Skin of body (tissue), 2 donors: ENCODE results near the gene DSG1. TPM values are rescaled to one million over a fixed set of nuclear protein-coding genes. Genes with fewer than 3 reads are reported as not detected.
"Not testable (repeated sequence)": the region's sequence is repeated elsewhere in the genome, so short reads cannot be mapped to it uniquely, and the experiment has no call there.

Experiments
- DNase-seq: peaks from one replicate; lab custom pipeline; 2025; lab: John Stamatoyannopoulos, UW
- total RNA-seq: library from RNA; depleted of rRNA; stranded (reverse); fragments of >200 nt; gene quantifications from one replicate; pipeline ENCODE4 v1.2.3, GENCODE V29; 2014

DSG1 gene
- 260 TPM for total RNA-seq

DNA sequence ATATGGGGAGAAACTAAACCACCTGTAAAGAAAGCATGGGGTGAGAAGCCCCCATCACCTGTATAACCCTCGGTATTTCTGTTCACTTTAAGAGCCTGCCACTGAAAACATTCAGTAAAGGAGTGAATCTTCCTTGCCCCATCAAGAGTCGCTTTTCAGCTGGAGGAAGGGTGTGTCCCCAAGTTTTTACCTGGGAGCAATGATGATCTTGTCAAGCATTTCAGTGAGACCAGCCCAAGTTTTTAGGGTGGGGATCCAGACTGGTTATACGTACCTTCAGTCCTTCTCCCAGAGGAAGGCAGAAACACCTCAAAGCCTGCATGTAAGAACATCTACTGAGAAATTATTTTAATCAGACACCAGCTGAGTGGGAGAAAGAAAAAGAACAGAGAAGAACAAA, at the start of gene DSG1:
DSG1 (plus strand) TSS at position 301 of the 400 bp plus-strand sequence. CDS start 141 bp downstream, outside the sequence.
- DNase-seq, result no peak

DNA sequence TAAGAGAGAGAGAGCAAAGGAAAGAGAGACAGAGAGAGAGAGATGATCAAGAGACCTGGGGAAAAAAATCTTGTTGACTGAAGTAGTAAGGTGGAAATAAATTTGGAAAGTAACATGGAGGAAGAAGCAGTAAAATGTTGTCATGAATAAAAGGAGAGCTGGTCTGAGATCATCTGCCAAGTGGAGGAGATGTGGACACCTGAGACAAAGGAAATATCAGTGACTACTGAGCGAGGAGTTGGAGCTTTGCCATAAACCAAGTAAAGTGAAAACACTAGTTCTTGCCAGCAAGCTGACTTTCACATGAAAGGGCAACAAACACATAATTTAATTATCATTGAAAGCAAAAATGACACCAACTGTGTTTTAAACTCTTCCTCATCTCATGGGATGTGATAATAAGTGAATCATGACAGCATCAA, 49.0 kb upstream of the DSG1 start:
- no peak for DNase-seq

DNA sequence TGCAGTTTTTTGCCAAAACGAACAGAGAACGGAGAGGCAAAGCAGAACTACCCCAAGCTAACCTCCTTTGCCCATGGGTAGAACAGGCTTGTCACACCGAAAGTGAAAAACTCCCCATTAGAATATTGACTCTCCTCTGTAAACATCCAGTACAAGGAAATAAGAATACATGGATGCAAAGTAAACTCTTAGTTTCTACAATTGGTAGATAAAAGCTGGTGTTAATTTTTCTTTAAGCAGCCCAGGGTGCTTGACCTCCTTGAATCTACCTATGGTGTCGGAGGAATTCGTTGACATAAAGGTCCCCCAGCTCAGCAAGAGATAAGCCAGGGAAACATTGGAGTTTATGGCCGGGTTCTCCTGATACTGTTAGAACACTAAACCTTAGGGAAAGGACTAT, 48.4 kb upstream of the DSG1 start:
- no peak for DNase-seq

DNA sequence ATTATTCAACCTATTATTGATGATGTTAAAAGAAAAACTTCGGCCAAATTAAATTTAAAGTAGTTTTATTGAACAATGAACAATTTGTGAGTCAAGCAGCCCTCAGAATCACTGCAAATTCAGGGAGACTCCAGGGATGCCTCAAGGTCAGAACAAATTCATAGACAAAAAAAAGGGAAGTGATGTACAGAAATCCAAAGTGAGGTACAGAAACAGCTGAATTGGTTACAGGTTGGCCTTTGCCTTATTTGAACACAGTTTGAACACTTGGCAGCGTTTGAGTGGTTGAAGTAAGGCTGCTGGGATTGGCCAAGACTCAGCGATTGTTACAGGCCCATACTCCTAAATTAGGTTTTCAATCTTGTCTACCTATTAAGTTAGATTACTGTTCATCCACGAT, 47.4 kb upstream of the DSG1 start:
- DNase-seq, result no peak

DNA sequence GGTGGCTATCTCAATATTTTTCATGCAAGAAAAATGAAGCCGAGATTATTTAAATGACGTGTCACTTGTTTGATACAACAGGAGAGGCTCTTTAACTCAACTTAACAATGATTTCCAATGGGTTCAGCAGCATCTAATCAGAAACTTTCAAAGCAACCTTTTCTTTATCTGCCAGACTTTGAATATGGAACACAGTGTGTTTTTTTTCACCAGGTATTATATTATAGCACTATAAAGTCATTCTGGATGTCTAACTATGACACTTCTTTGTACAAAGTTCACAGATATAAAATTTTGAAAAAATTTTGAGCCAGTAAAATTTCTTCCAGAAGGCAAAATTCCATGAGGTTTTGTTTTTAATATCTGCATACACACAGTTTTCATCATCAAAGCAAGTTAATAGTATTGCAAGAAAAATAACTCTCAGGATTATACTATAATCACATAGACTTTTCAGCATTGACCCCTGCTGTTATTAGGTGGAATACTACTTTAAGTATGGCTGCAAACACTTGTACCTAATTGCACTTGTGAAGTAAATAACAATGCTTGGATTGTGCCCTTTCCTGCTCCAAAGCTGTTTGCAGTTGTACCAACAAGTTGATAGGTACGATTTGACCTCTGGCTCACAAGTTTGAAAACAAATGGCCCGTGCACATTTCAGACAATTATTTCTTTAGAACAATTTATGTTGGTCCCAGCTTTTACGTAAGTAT, 44.0 kb upstream of the DSG1 start:
- no peak for DNase-seq

DNA sequence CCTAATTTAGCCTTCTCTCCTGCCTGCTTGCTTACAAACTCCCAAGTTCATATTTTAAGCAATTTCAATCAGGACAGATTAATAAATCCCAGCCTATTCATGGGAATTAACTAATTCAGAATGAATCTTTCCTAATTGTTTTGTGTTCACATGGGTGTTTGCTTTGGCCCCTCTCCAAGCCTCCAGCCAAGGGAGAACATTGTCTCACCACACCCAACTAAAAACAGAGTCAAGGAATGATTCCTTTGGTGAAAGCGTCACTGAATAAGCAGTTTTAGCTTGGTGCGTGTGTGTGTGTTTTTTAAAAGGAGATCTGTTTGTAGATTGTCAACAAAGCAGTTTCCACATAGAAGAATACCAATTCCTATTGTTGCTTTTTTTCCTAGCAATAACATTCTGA, 43.0 kb upstream of the DSG1 start:
- no peak for DNase-seq

DNA sequence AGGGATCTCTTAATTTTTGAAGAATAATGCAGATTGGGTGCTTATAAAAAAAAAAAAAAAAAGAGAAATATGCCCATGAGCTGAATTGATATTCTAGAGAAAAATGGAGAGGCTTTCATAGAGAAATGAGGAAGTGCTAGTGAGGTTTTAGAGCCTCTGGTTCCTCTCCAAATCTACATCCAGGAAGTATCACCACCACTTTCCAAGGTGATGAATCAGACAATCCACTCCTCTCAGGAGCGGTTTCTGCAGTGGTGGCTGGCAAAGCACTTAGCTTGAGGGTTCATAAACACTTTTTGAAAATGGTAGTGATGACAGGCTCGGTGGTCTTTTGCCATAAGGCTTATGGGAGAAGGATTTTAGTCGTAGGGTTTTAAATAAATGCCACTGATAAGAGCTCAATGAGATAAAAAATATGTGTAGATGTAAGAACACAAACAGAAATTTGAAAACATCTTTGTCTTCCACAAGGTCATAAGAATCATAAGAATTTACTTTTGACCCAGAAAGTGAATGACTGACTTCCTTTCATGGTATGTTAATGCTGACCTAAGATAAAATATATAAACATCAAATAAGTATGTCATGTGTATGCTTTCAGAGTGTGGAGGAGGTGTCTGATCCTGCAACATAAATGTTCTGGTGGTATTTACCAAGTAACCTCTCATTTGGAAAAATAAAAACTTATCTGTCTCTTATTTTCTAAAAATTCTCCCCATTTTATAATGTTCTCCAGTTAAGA, 42.1 kb upstream of the DSG1 start:
- DNase-seq, result no peak

DNA sequence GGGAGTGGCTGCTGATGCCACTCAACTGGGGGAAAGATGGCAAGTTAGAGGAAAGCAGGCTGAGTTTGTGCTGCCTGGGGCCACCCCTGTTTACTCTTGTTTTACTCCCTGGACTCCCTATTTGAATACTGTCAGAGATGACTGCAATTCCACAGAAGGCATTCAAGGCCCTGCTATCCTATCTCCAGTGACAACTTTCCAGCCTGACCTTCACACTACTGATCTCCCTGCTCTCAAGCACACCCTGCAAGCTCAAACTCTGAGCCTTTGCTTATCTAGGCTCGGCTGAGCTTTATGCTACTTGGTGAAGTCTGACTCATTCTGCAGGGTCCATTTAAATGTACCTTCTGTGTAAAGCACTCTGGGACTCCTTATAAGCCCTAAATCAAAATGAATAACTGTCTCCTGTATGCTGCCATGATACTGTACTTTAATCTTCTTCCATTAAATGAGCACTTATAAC, 39.3 kb upstream of the DSG1 start:
- no peak for DNase-seq

DNA sequence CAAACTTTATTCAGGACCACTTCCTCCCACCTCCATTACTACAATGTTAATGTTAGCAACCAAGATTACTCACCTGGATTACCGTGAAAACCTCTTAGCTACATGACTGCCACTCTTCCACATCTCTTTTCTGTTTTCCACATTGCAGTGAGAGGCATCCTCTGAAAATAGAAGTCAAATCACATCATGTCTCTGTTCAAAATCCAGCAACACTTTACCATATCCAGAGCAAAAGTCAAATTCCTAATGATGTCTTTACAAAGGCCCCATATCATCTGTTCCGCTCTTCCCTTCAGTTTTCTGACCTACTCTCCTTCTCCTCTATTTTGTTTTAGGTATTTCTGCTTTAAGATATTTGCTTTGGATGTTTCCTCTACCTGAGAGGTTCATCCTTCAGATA, 37.5 kb upstream of the DSG1 start:
- DNase-seq, result no peak

DNA sequence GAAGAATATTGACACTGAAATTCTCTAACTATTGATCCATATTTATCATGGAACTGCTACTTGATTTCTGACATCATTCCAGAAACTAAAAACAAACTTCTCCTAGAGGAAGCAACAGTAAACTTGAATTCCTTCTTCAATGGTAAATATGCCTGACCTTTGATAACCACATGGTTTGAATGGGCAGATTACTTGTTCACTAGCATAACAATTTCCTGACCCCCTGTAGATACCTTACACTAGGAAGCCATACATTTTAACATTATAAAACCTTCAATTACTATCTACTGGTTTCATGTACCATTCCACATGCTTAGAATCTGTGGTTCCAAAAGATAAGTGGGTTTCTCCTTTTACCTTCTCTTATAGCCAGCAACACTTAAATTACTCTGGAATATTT, 36.5 kb upstream of the DSG1 start:
- DNase-seq, result no peak

DNA sequence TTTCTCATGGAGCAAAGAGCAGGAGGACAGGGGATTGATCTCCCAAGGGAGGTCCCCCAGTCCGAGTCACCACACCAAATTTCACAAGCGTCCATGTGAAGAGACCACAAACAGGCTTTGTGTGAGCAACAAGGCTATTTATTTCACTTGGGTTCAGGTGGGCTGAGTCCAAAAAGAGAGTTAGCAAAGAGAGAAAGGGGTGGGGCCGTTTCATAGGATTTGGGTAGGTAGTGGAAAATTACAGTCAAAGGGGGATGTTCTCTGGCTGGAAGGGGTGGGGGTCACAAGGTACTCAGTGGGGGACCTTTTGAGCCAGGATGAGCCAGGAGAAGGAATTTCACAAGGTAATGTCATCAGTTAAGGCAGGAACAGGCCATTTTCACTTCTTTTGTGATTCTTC, 28.5 kb upstream of the DSG1 start:
- not testable (repeated sequence) for DNase-seq

DNA sequence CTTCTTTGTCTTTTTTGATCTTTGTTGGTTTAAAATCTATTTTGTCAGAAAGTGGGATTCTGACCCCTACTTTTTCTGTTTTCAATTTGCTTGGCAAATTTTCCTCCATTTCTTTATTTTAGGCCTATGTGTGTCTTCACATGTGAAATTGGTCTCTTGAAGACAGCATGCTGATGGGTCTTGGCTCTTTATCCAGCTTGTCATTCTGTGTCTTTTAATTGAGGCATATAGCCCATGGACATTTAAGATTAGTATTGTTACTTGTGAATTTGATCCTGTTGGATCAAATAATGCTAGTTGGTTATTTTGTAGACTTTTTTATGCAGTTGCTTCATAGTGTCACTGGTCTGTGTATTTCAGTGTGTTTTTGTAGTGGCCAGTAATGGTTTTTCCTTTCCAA, 26.3 kb upstream of the DSG1 start:
- DNase-seq, result no peak

DNA sequence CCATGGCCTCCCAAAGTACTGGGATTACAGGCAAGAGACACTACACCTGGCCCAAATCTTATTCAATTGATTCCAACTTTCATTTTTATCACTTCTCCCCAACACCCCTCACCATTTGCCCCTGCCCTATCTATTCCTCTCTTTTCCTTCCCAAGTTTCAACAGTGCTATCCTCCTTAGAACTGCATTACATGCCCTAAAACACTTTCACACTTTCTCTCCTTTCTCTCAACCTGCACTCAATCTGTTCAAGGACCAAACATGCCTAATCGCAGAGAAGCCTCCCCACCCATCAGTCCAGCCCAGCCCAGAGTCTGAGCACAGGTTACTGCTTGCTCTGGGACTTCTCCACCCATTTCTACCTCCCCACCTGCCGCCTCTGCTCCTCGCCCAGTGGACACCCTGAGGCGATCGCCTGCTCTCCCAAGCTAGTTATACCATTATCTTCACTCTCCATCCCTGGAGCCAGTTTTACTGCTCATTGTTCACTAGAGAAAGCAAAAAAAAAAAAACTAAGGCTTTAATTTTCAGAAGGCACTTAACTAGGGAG, 23.7 kb upstream of the DSG1 start:
- DNase-seq, result no peak

DNA sequence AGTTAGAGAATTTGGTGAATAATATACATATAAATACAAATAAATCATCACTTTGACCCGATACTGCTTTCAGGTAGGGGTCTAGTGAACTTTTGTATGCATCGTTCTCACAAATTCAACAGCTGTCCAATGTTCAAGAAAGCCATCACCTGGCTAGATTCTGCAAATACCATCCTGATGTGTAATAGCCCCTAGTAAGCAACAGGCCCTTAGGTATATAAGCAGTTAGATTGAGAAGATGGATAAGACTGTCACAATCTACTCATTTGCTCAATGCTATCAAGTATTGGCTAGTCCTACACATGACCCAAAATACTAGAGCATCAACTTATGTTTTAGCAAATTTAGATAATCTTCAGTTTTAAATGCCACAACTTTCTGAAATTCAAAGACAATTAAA, 20.7 kb upstream of the DSG1 start:
- DNase-seq, result no peak

DNA sequence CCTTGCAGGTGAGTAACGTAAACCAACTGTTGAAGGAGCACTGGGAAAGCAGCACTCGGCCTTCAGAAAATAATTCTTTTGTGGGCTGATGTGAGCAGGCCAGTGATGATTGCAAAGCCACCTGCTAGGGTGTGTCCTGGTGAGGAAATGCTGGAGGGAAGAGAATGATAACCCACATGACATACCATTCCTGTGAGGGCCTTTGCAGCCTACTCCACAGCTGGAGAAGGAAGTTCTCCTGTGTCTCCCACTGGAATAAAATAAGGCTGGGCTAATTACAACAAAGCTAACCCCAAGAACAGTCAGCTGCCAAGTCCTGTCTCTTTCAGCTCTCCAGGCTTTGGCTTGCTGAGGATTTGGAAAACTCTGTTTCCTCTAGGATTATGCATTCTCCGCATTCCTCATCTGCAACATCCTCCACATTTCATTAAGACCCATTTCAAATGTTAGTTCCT, 16.7 kb upstream of the DSG1 start:
- peak; percentile 29 for DNase-seq

DNA sequence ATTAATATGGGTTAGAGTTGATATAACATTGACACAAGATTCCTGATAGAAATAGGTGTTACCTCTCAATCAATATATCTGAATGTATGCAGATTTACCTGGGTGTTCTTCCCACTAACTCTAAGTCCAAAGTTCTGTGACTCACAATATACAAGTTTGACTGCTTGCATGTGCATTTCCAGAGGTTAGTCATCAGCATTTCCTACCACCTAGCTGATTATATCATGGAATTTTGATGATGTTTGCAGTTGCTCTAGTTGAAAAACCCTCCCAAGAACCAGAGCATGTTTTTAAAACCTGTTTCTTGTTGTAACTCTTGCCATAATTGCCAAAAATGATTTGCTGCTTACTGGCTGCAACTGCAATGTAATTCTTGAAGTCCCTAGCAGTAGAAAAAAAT, 15.0 kb upstream of the DSG1 start:
- DNase-seq, result no peak

DNA sequence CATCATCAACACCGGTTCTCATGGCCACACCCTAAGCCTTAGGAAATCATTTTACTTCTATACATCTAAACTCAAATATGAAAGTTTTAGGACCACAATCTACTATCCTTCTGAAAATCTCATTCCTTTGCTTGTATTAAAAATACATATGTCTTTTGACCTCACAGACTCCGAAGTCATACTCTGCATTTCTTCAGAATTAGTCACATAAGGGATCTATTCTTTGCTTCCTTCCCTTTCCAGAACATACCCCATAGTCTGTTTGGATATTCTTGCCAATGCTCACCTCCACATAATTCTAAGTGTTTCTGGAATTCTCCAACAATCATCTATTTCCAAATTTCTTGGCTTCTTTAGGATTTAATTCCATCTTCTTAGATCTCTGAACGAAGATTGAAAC, 14.2 kb upstream of the DSG1 start:
- DNase-seq, result no peak

DNA sequence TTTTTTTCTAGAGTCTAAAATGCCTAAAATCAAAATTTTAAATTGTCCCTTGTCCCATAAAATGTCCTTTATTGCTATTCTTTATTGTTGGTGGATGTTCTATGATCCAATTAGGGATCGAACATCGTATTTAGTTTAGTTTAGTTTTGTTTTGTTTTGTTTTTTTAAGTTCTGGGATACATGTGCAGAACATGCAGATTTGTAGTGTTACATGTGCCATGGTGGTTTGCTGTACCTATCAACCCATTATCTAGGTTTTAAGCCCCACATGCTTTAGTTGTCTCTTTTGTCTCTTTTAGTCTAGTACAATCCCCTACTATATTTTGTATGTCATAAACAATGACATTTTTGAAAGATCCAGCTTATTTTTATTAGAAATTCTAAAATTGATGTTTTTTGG, 8.8 kb upstream of the DSG1 start:
- no peak for DNase-seq

DNA sequence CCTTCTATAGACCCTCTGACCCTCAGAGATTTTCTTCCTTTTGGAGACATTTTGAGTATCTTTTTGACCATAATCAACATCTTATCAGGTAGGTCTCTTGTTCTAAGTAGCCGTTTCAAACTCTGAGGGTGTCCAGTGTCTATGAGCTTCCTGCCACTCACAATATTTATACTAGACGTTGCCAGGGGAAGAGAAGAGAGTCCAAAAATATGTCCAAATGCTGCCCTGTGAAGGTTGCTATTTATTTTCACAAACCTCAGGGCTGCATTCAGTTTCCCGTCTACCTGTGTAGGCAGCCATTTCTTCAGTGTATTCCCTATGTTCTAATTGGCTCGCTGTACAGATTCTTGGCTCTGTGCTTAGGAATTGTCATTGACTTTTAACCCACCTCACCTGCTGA, 986 bp upstream of the DSG1 start:
- no peak for DNase-seq

DNA sequence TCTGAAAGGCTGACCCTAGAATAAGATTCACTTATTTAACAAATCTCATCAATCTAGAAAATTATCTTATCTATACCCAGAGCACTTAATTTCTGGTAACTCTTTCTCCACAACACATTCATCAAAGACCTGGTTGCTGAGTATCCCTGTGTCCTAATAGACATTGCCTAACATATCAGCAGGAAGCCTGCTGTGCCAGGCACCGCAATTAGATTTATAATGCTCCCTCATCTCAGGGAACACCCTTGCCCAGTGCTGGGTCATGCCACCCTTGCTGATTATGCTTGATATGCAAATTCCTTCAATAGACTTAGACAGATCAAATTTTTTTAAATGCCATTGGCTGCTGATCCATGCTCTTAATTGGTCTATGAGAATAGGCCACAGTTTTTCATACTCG, 3.8 kb downstream of the DSG1 start:
- no peak for DNase-seq

DNA sequence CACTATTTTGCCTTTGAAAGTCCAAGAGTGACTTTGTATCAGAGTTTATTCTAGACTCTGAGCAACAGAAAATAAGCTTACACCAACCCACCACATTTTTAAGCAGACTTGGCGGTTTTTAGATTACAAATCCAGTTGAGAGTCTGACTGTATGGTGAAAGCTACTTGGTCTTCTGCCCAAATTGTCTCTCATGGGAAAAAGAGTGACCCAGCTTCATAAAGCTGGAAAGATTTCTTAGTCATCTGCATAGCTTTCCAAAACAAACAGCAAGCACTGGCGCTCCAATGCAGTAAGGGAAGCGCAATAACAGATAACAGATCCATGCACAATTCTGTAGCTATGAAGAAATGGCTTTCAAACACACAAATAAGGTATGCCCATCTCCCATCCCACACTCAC, 7.1 kb downstream of the DSG1 start:
- no peak for DNase-seq

DNA sequence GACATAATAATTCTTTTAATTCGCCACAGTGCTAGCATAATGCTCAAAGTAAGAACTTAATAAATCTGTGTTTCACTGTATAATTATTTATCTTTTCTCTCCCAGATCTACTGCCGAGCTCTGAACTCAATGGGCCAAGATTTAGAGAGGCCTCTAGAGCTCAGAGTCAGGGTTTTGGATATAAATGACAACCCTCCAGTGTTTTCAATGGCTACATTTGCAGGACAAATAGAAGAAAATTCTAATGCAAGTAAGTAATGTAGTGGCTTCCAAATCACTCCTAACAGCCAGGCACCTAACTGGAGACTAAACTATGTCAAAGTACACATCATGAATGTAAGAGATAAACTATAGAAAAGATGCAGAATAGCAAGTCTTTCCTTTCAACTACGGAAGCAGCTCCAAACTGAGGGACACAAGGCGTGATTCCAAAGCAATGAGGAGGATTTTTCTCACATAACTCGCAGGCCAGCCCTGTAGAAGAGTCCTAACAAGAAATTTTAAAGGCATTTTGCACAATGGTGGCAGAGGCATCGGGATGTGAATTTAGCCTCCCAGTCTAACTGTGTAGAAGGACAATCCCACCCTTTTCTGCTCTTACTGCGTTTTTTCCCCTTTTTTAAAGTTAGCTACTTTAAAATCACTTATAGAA, 12.0 kb downstream of the DSG1 start:
- no peak for DNase-seq
